GM23338 (cell line): ENCODE data around the gene CNOT10. TPM values are rescaled to one million over a fixed set of nuclear protein-coding genes. Genes with fewer than 3 reads are reported as not detected.

Experiments used
- ATAC-seq: fragments of 200-7000 bp; cut with Tn5 transposase; 3 replicates; pipeline ENCODE4 v1.9.1; 2020
- DNase-seq: peaks from one replicate; pipeline ENCODE4 v3.0.0-alpha.2; 2015; ENCODE audit warnings: low spot score
- H2AFZ ChIP-seq: fragments of 200-600 bp; sonication (generic); 2 replicates; pipeline ENCODE4 v1.8.0; 2016; ENCODE audit warnings: antibody characterized with exemption, mild to moderate bottlenecking, moderate library complexity
- H3F3A ChIP-seq: fragments of 200-600 bp; sonication (generic); replicated peaks from 2 replicates; pipeline ENCODE4 v1.8.0; 2017; ENCODE audit warnings: antibody characterized with exemption, mixed run types, low read depth
- H3K27ac ChIP-seq: fragments of 200-600 bp; sonication (generic); 2 replicates; pipeline ENCODE4 v1.6.1; 2016; ENCODE audit warnings: low read depth
- H3K27me3 ChIP-seq: fragments of 200-600 bp; sonication (generic); 2 replicates; pipeline ENCODE4 v1.8.0; 2016; ENCODE audit warnings: mild to moderate bottlenecking, mixed run types, moderate library complexity; ENCODE audit not compliant: insufficient read depth
- H3K36me3 ChIP-seq: fragments of 200-600 bp; sonication (generic); 2 replicates; pipeline ENCODE4 v1.8.0; 2016; ENCODE audit warnings: mild to moderate bottlenecking; ENCODE audit not compliant: insufficient read depth
- H3K4me1 ChIP-seq: fragments of 200-600 bp; sonication (generic); 2 replicates; pipeline ENCODE4 v1.8.0; 2016; ENCODE audit warnings: mild to moderate bottlenecking, moderate library complexity; ENCODE audit not compliant: insufficient read depth
- H3K4me2 ChIP-seq: fragments of 200-600 bp; sonication (generic); 2 replicates; pipeline ENCODE4 v1.7.1; 2017; ENCODE audit warnings: mixed run types
- H3K4me3 ChIP-seq: fragments of 200-600 bp; sonication (generic); 2 replicates; pipeline ENCODE4 v1.6.1; 2016; ENCODE audit warnings: mixed run types
- H3K79me2 ChIP-seq: fragments of 200-600 bp; sonication (generic); replicated peaks from 2 replicates; pipeline ENCODE4 v1.8.0; 2017; ENCODE audit warnings: mild to moderate bottlenecking; ENCODE audit not compliant: insufficient read depth
- H3K9me2 ChIP-seq: fragments of 200-600 bp; sonication (generic); 2 replicates; pipeline ENCODE4 v1.8.0; 2017; ENCODE audit not compliant: insufficient read depth
- H4K20me1 ChIP-seq: fragments of 200-600 bp; sonication (generic); replicated peaks from 2 replicates; pipeline ENCODE4 v1.8.0; 2017; ENCODE audit warnings: mild to moderate bottlenecking; ENCODE audit not compliant: insufficient read depth
- H3K27ac Mint-ChIP-seq: 2 replicates; pipeline ENCODE4 v1.8.0; 2020; ENCODE audit warnings: inconsistent platforms, mild to moderate bottlenecking, moderate library complexity, mixed read lengths
- H3K27me3 Mint-ChIP-seq: 3 replicates; pipeline ENCODE4 v1.8.0; 2022; ENCODE audit warnings: low read depth, mild to moderate bottlenecking, moderate library complexity, mixed read lengths, inconsistent platforms; ENCODE audit not compliant: insufficient read depth, poor library complexity
- H3K36me3 Mint-ChIP-seq: 3 replicates; pipeline ENCODE4 v1.8.0; 2021; ENCODE audit warnings: low read depth, mild to moderate bottlenecking, inconsistent platforms, moderate library complexity, mixed read lengths
- H3K4me1 Mint-ChIP-seq: 3 replicates; pipeline ENCODE4 v1.8.0; 2020; ENCODE audit warnings: mild to moderate bottlenecking, inconsistent platforms, mixed read lengths
- H3K4me3 Mint-ChIP-seq: 3 replicates; pipeline ENCODE4 v1.8.0; 2021; ENCODE audit warnings: moderate library complexity, mild to moderate bottlenecking, inconsistent platforms, mixed read lengths
- H3K9me3 Mint-ChIP-seq: 3 replicates; pipeline ENCODE4 v1.8.0; 2020; ENCODE audit warnings: moderate library complexity, mild to moderate bottlenecking, inconsistent platforms, mixed read lengths
- CREB1 ChIP-seq: fragments of 250-450 bp; sonication (Bioruptor Pico); IDR thresholded peaks from 2 replicates; pipeline ENCODE4 v1.5.0; 2020; ENCODE audit warnings: low read depth, mild to moderate bottlenecking, moderate library complexity
- EZH2 ChIP-seq: fragments of 200-600 bp; sonication (generic); IDR thresholded peaks from one replicate; pipeline ENCODE4 v1.8.0; 2017; ENCODE audit warnings: antibody characterized with exemption, mild to moderate bottlenecking, low read depth; ENCODE audit not compliant: unreplicated experiment
- EZH2phosphoT487 ChIP-seq: fragments of 200-600 bp; sonication (generic); IDR thresholded peaks from one replicate; pipeline ENCODE4 v1.8.1; 2018; ENCODE audit warnings: antibody characterized with exemption; ENCODE audit not compliant: unreplicated experiment
- JUNB ChIP-seq: IDR thresholded peaks from one replicate; pipeline ENCODE4 v1.6.1; 2016; ENCODE audit warnings: antibody characterized with exemption; ENCODE audit not compliant: unreplicated experiment
- NANOG ChIP-seq: IDR thresholded peaks from 2 replicates; pipeline ENCODE4 v1.6.1; 2016; ENCODE audit warnings: antibody characterized with exemption, borderline replicate concordance
- POLR2AphosphoS5 ChIP-seq: IDR thresholded peaks from 2 replicates; pipeline ENCODE4 v1.6.1; 2016; ENCODE audit warnings: antibody characterized with exemption, low read depth
- STAT1 ChIP-seq: IDR thresholded peaks from one replicate; pipeline ENCODE4 v1.6.1; 2016; ENCODE audit warnings: antibody characterized with exemption; ENCODE audit not compliant: unreplicated experiment
- ZNF114 ChIP-seq: fragments of 250-450 bp; sonication (Bioruptor Pico); IDR thresholded peaks from 2 replicates; pipeline ENCODE4 v1.5.0; 2020; ENCODE audit warnings: mild to moderate bottlenecking, moderate library complexity
- ZNF331 ChIP-seq: fragments of 250-450 bp; sonication (Bioruptor Pico); IDR thresholded peaks from 2 replicates; pipeline ENCODE4 v1.5.0; 2020; ENCODE audit warnings: low read depth, mild to moderate bottlenecking, moderate library complexity
- polyA plus RNA-seq: library from polyadenylated mRNA; unstranded; fragments of >200 nt; fragmentation: Nextera tagmentation; extraction: Ambion mirVana; gene quantifications from 2 replicates; pipeline ENCODE4 v1.2.1, GENCODE V29; 2016
- total RNA-seq: library from RNA; depleted of rRNA; stranded (reverse); fragments of >200 nt; shearing (Covaris generic); gene quantifications from 2 replicates; pipeline ENCODE4 v1.2.3, GENCODE V29; 2014
- TF ChIP-seq, protein P1 (sequence below), 2 experiments: fragments of 200-600 bp in 1 of 2; sonication (generic) in 1 of 2; conservative IDR thresholded peaks; 2 replicates each; pipeline versions ENCODE4 v1.5.1 to v1.6.1; 2016 to 2017; ENCODE audit warnings: antibody characterized with exemption in 2 of 2, low read depth in 2 of 2, mild to moderate bottlenecking in 2 of 2, moderate library complexity in 1 of 2
- TF ChIP-seq, protein P2 (sequence below): IDR thresholded peaks from one replicate; pipeline ENCODE4 v1.6.1; 2018; ENCODE audit warnings: antibody characterized with exemption; ENCODE audit not compliant: unreplicated experiment
- TF ChIP-seq, protein P3 (sequence below): IDR thresholded peaks from 2 replicates; pipeline ENCODE4 v1.6.1; 2016; ENCODE audit warnings: antibody characterized with exemption
- TF ChIP-seq, protein P4 (sequence below): fragments of 250-450 bp; sonication (Bioruptor Pico); IDR thresholded peaks from 2 replicates; pipeline ENCODE4 v1.5.0; 2020; ENCODE audit warnings: mild to moderate bottlenecking, moderate library complexity

The CNOT10 gene
- total and polyA plus RNA-seq, 2 experiments from 2014 or later = 27.2 to 46.9 TPM

DNA sequence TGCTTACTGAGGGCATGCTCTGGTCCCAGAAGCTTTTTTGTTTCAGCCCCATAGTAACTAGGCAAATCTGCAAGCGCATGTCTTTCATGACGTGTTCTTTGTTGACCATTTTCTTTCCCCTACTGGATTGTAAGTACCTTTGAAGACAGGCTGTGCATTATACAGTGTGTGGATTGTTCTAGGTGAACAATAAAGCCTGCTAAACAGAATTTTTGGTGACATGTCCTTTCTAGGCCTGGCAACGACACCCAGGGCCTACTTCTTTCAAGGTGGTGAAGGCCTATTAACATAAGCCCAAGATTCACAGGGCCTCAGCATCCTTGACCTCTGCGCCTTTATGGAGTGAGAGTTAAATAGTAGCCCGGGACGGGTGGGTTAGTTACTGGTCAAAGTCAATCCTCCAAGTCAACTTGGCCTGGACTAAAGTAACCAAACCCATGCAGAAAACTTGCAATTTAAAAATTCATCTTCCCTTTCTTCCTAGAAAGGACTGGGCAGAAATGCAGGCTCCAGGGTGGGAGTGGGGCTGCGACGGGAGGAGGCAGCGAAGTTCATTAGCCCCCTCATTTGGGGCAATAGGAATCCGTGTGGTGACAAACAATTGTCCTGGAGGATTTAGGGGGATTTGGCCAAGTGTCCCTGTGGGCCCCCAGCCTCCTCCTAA, 95.2 kb downstream of the CNOT10 start:
- TF ChIP-seq, protein P1, sequence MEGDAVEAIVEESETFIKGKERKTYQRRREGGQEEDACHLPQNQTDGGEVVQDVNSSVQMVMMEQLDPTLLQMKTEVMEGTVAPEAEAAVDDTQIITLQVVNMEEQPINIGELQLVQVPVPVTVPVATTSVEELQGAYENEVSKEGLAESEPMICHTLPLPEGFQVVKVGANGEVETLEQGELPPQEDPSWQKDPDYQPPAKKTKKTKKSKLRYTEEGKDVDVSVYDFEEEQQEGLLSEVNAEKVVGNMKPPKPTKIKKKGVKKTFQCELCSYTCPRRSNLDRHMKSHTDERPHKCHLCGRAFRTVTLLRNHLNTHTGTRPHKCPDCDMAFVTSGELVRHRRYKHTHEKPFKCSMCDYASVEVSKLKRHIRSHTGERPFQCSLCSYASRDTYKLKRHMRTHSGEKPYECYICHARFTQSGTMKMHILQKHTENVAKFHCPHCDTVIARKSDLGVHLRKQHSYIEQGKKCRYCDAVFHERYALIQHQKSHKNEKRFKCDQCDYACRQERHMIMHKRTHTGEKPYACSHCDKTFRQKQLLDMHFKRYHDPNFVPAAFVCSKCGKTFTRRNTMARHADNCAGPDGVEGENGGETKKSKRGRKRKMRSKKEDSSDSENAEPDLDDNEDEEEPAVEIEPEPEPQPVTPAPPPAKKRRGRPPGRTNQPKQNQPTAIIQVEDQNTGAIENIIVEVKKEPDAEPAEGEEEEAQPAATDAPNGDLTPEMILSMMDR (conservative IDR thresholded peaks at IDR 0.05; ENCODE audit: low read depth in 2 of 2) = no peak
- TF ChIP-seq, protein P2, sequence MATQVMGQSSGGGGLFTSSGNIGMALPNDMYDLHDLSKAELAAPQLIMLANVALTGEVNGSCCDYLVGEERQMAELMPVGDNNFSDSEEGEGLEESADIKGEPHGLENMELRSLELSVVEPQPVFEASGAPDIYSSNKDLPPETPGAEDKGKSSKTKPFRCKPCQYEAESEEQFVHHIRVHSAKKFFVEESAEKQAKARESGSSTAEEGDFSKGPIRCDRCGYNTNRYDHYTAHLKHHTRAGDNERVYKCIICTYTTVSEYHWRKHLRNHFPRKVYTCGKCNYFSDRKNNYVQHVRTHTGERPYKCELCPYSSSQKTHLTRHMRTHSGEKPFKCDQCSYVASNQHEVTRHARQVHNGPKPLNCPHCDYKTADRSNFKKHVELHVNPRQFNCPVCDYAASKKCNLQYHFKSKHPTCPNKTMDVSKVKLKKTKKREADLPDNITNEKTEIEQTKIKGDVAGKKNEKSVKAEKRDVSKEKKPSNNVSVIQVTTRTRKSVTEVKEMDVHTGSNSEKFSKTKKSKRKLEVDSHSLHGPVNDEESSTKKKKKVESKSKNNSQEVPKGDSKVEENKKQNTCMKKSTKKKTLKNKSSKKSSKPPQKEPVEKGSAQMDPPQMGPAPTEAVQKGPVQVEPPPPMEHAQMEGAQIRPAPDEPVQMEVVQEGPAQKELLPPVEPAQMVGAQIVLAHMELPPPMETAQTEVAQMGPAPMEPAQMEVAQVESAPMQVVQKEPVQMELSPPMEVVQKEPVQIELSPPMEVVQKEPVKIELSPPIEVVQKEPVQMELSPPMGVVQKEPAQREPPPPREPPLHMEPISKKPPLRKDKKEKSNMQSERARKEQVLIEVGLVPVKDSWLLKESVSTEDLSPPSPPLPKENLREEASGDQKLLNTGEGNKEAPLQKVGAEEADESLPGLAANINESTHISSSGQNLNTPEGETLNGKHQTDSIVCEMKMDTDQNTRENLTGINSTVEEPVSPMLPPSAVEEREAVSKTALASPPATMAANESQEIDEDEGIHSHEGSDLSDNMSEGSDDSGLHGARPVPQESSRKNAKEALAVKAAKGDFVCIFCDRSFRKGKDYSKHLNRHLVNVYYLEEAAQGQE = no peak
- TF ChIP-seq ZNF114 = no peak
- TF ChIP-seq STAT1 = no peak
- TF ChIP-seq, protein P3, sequence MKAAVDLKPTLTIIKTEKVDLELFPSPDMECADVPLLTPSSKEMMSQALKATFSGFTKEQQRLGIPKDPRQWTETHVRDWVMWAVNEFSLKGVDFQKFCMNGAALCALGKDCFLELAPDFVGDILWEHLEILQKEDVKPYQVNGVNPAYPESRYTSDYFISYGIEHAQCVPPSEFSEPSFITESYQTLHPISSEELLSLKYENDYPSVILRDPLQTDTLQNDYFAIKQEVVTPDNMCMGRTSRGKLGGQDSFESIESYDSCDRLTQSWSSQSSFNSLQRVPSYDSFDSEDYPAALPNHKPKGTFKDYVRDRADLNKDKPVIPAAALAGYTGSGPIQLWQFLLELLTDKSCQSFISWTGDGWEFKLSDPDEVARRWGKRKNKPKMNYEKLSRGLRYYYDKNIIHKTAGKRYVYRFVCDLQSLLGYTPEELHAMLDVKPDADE = no peak
- TF ChIP-seq POLR2AphosphoS5 = no peak
- no peak for TF ChIP-seq EZH2phosphoT487
- TF ChIP-seq CREB1 = no peak
- TF ChIP-seq EZH2 = no peak
- TF ChIP-seq JUNB = no peak
- TF ChIP-seq, protein P4, sequence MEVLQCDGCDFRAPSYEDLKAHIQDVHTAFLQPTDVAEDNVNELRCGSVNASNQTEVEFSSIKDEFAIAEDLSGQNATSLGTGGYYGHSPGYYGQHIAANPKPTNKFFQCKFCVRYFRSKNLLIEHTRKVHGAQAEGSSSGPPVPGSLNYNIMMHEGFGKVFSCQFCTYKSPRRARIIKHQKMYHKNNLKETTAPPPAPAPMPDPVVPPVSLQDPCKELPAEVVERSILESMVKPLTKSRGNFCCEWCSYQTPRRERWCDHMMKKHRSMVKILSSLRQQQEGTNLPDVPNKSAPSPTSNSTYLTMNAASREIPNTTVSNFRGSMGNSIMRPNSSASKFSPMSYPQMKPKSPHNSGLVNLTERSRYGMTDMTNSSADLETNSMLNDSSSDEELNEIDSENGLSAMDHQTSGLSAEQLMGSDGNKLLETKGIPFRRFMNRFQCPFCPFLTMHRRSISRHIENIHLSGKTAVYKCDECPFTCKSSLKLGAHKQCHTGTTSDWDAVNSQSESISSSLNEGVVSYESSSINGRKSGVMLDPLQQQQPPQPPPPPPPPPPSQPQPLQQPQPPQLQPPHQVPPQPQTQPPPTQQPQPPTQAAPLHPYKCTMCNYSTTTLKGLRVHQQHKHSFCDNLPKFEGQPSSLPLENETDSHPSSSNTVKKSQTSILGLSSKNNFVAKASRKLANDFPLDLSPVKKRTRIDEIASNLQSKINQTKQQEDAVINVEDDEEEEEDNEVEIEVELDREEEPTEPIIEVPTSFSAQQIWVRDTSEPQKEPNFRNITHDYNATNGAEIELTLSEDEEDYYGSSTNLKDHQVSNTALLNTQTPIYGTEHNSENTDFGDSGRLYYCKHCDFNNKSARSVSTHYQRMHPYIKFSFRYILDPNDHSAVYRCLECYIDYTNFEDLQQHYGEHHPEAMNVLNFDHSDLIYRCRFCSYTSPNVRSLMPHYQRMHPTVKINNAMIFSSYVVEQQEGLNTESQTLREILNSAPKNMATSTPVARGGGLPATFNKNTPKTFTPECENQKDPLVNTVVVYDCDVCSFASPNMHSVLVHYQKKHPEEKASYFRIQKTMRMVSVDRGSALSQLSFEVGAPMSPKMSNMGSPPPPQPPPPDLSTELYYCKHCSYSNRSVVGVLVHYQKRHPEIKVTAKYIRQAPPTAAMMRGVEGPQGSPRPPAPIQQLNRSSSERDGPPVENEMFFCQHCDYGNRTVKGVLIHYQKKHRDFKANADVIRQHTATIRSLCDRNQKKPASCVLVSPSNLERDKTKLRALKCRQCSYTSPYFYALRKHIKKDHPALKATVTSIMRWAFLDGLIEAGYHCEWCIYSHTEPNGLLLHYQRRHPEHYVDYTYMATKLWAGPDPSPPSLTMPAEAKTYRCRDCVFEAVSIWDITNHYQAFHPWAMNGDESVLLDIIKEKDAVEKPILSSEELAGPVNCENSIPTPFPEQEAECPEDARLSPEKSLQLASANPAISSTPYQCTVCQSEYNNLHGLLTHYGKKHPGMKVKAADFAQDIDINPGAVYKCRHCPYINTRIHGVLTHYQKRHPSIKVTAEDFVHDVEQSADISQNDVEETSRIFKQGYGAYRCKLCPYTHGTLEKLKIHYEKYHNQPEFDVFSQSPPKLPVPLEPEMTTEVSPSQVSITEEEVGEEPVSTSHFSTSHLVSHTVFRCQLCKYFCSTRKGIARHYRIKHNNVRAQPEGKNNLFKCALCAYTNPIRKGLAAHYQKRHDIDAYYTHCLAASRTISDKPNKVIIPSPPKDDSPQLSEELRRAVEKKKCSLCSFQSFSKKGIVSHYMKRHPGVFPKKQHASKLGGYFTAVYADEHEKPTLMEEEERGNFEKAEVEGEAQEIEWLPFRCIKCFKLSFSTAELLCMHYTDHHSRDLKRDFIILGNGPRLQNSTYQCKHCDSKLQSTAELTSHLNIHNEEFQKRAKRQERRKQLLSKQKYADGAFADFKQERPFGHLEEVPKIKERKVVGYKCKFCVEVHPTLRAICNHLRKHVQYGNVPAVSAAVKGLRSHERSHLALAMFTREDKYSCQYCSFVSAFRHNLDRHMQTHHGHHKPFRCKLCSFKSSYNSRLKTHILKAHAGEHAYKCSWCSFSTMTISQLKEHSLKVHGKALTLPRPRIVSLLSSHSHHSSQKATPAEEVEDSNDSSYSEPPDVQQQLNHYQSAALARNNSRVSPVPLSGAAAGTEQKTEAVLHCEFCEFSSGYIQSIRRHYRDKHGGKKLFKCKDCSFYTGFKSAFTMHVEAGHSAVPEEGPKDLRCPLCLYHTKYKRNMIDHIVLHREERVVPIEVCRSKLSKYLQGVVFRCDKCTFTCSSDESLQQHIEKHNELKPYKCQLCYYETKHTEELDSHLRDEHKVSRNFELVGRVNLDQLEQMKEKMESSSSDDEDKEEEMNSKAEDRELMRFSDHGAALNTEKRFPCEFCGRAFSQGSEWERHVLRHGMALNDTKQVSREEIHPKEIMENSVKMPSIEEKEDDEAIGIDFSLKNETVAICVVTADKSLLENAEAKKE = no peak
- TF ChIP-seq NANOG = no peak
- TF ChIP-seq ZNF331 (CRISPR knock-in tag) = no peak
- peaks cover 15% of the 10 kb centered on the region; the same call in 2 of the 3 replicates for H3K36me3 Mint-ChIP-seq
- peaks cover 61% of the 10 kb centered on the region for H3K4me1 Mint-ChIP-seq
- Histone ChIP-seq H3F3A (peaks cover 35% of the 10 kb centered on the region), H3K27me3 (no peaks in the 10 kb centered on the region), H3K79me2 (peaks cover 48% of the 10 kb centered on the region), H3K4me1 (peaks cover 43% of the 10 kb centered on the region), H2AFZ (no peak overlapping the region), H3K9me2 (no peaks in the 10 kb centered on the region; the same call in 1 of the 2 replicates), H4K20me1 (no peaks in the 10 kb centered on the region), H3K36me3 (0 out of 2 replicates have a peak, but pooled peaks cover 3% of the 10 kb centered on the region), H3K4me3 (peak overlapping the region; percentile 14), H3K27ac (peak overlapping the region; percentile 99), H3K4me2 (peak overlapping the region; percentile 67)
- peaks cover 22% of the 10 kb centered on the region for H3K27me3 Mint-ChIP-seq
- H3K27ac Mint-ChIP-seq = peak overlapping the region; percentile 97
- ATAC-seq (peak; percentile 26), DNase-seq (peak; percentile 74)
- H3K9me3 Mint-ChIP-seq = no peaks in the 10 kb centered on the region; the same call in 2 of the 3 replicates
- H3K4me3 Mint-ChIP-seq = peak overlapping the region; percentile 30; the same call in 2 of the 3 replicates
